ENCODE results near the gene WDR12.

Gene WDR12

GRCh38 chr2:202934456-202934855 is 23.0 kb upstream of the WDR12 start:
- Histone ChIP-seq H3K4me2 (no peak overlapping the region), H3K27ac (no peak overlapping the region), H3K36me3 (ENCODE audit: insufficient read depth) (no peaks in the 10 kb centered on the region), H3K4me3 (IDR thresholded peaks at IDR 0.05; ENCODE audit: insufficient read depth, low read depth, low read length) (no peak overlapping the region), H3K79me2 (ENCODE audit: insufficient read depth, low read depth) (no peaks in the 10 kb centered on the region), H2AFZ (ENCODE audit: low read depth) (no peak overlapping the region), H3K9ac (no peak overlapping the region), H3K27me3 (ENCODE audit: insufficient read depth, low read depth) (no peaks in the 10 kb centered on the region), H4K20me1 (ENCODE audit: insufficient read depth) (no peaks in the 10 kb centered on the region), H3K4me1 (ENCODE audit: low read depth, poor library complexity, severe bottlenecking) (no peaks in the 10 kb centered on the region)
- no peak for TF ChIP-seq CTCF (conservative IDR thresholded peaks at IDR 0.05; ENCODE audit: low read depth, low read length)

- Histone ChIP-seq H3K79me2 (ENCODE audit: insufficient read depth, low read depth) (no peaks in the 10 kb centered on the region), H3K9ac (no peak overlapping the region), H3K4me2 (no peak overlapping the region), H3K36me3 (ENCODE audit: insufficient read depth) (no peaks in the 10 kb centered on the region), H4K20me1 (ENCODE audit: insufficient read depth) (no peaks in the 10 kb centered on the region), H3K4me3 (IDR thresholded peaks at IDR 0.05; ENCODE audit: insufficient read depth, low read depth, low read length) (no peak overlapping the region), H3K4me1 (ENCODE audit: low read depth, poor library complexity, severe bottlenecking) (no peaks in the 10 kb centered on the region), H2AFZ (ENCODE audit: low read depth) (no peak overlapping the region), H3K27ac (no peak overlapping the region), H3K27me3 (ENCODE audit: insufficient read depth, low read depth) (no peaks in the 10 kb centered on the region)
- no peak for TF ChIP-seq CTCF (conservative IDR thresholded peaks at IDR 0.05; ENCODE audit: low read depth, low read length)
These were observed 22.5 kb upstream of the WDR12 start for GRCh38 chr2:202933958-202934357.

- Histone ChIP-seq H3K4me2 (no peak overlapping the region), H4K20me1 (ENCODE audit: insufficient read depth) (no peaks in the 10 kb centered on the region), H3K4me1 (ENCODE audit: low read depth, poor library complexity, severe bottlenecking) (no peaks in the 10 kb centered on the region), H3K36me3 (ENCODE audit: insufficient read depth) (no peaks in the 10 kb centered on the region), H2AFZ (ENCODE audit: low read depth) (no peak overlapping the region), H3K79me2 (ENCODE audit: insufficient read depth, low read depth) (no peaks in the 10 kb centered on the region), H3K9ac (no peak overlapping the region), H3K27me3 (ENCODE audit: insufficient read depth, low read depth) (no peaks in the 10 kb centered on the region), H3K4me3 (IDR thresholded peaks at IDR 0.05; ENCODE audit: insufficient read depth, low read depth, low read length) (no peak overlapping the region), H3K27ac (no peak overlapping the region)
- no peak for TF ChIP-seq CTCF (conservative IDR thresholded peaks at IDR 0.05; ENCODE audit: low read depth, low read length)
These were observed 21.7 kb upstream of the WDR12 start for GRCh38 chr2:202933139-202933510.

GRCh38 chr2:202932425-202933138 is 21.1 kb upstream of the WDR12 start:
- Histone ChIP-seq H2AFZ (ENCODE audit: low read depth) (no peak overlapping the region), H3K4me1 (ENCODE audit: low read depth, poor library complexity, severe bottlenecking) (no peaks in the 10 kb centered on the region), H3K4me2 (no peak overlapping the region), H3K27ac (no peak overlapping the region), H3K79me2 (ENCODE audit: insufficient read depth, low read depth) (no peaks in the 10 kb centered on the region), H3K36me3 (ENCODE audit: insufficient read depth) (no peaks in the 10 kb centered on the region), H3K27me3 (ENCODE audit: insufficient read depth, low read depth) (no peaks in the 10 kb centered on the region), H4K20me1 (ENCODE audit: insufficient read depth) (no peaks in the 10 kb centered on the region), H3K9ac (no peak overlapping the region), H3K4me3 (IDR thresholded peaks at IDR 0.05; ENCODE audit: insufficient read depth, low read depth, low read length) (no peak overlapping the region)
- TF ChIP-seq CTCF (conservative IDR thresholded peaks at IDR 0.05; ENCODE audit: low read depth, low read length) = no peak
